ENCODE data around the gene FGA.
A peak's percentile ranks its signal among the peaks of the same experiment; 100 is the strongest.

The FGA gene

DNA sequence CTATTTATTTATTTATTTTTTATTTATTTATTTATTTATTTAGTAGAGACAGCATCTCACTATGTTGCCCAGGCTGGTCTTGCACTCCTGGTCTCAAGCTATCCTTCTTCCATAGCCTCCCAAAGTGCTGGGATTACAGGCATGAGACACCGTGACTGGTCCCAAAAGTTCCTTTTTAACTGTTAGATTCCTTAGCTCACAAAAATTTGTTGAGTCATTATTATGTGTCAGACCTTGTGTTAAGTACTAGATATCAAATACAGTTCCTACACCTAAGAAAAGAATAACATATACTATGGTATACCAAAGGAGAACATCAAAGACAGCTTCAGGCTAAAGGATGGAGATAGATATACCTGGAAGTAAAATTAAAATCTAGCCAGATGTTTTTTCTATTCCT lies 11.6 kb downstream of the FGA start:
- no peak for DNase-seq

DNA sequence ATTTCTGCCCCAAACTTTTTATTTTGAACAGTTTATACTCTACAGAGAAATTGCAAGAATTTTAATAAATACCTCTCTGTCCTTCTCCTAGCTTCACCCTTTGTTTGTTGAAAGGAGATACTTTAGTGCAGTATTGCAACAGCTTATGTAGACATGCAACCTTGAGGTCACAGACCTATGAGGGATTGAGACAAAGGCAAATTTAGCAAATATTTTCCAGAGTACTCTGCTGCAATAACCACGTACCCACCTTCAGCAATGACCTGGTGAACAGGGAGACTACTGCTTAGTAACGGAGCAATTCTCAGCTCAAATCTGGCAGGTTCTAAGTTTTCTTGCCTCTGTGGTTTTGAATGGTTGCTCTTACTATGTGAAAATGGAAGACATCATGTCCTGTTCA lies 13.2 kb downstream of the FGA start:
- DNase-seq, result no peak

DNA sequence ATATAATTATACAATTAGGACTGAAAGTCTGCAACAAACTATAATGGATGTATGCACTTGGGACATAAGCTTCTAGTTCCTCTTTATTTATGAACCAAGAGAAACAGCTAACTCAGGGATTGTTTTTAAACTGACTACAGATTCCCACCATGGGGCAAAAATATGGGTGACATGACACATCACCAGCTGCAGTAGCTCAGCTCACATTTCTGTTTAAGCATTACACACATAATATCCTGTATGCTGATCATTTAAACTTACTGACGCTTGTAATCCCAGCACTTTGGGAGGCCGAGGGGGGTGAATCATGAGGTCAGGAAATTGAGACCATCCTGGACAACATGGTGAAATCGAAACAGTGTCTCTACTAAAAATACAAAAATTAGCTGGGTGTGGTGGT lies 16.2 kb downstream of the FGA start:
- DNase-seq, result no peak

DNA sequence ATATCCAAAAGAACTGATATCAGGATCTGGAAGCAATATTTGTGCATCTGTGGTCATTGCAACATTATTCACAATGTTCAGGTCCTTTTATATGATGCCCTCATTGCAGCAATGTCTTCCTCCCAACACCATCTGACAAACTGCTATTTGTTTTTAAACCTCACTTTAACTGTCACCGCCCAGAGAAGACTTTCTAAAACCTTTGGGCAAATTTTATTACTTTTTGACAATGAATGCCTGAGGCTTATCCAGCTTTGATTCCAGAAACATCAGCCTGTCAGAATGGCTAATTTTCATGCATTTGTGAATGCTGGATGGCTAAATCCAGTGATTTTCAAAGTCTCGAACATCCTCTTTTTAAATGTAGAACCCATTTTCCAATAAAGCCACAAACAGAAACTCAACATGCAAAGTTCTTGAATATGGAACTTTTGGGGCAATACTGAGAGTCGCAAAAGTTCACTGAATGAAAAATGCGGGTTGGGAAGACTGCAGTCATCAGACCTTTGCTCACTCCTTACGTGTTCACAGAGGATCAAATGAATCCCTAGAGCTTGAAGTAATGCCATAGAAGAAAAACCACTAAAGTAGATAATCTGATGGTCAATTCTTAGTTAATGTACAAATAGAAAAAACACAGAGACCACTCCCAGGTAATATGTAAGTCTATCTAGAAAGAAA lies 17.2 kb downstream of the FGA start:
- no peak for DNase-seq

DNA sequence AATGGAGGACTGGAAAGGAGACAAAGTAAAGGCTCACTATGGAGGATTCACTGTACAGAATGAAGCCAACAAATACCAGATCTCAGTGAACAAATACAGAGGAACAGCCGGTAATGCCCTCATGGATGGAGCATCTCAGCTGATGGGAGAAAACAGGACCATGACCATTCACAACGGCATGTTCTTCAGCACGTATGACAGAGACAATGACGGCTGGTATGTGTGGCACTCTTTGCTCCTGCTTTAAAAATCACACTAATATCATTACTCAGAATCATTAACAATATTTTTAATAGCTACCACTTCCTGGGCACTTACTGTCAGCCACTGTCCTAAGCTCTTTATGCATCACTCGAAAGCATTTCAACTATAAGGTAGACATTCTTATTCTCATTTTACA lies 21.0 kb downstream of the FGA start:
- DNase-seq, result no peak

DNA sequence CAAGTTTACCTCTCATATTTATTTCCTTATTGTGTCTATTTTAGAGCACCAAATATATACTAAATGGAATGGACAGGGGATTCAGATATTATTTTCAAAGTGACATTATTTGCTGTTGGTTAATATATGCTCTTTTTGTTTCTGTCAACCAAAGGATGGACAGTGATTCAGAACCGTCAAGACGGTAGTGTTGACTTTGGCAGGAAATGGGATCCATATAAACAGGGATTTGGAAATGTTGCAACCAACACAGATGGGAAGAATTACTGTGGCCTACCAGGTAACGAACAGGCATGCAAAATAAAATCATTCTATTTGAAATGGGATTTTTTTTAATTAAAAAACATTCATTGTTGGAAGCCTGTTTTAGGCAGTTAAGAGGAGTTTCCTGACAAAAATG lies 21.5 kb downstream of the FGA start:
- DNase-seq, result no peak

DNA sequence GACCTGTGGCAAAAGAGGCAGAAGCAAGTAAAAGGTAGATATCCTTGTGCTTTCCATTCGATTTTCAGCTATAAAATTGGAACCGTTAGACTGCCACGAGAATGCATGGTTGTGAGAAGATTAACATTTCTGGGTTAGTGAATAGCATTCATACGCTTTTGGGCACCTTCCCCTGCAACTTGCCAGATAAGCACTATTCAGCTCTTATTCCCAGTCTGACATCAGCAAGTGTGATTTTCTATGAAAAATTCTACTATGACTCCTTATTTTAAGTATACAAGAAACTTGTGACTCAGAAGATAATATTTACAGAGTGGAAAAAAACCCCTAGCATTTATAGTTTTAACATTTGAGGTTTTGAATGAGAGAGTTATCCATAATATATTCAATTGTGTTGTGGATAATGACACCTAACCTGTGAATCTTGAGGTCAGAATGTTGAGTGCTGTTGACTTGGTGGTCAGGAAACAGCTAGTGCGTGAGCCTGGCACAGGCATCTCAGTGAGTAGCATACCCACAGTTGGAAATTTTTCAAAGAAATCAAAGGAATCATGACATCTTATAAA lies 23.8 kb downstream of the FGA start:
- no peak for DNase-seq

DNA sequence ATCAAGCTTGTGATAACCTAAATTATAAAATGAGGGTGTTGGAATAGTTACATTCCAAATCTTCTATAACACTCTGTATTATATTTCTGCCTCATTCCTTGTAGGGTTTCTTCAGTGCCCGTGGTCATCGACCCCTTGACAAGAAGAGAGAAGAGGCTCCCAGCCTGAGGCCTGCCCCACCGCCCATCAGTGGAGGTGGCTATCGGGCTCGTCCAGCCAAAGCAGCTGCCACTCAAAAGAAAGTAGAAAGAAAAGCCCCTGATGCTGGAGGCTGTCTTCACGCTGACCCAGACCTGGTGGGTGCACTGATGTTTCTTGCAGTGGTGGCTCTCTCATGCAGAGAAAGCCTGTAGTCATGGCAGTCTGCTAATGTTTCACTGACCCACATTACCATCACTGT lies 24.8 kb downstream of the FGA start:
- DNase-seq, result no peak

DNA sequence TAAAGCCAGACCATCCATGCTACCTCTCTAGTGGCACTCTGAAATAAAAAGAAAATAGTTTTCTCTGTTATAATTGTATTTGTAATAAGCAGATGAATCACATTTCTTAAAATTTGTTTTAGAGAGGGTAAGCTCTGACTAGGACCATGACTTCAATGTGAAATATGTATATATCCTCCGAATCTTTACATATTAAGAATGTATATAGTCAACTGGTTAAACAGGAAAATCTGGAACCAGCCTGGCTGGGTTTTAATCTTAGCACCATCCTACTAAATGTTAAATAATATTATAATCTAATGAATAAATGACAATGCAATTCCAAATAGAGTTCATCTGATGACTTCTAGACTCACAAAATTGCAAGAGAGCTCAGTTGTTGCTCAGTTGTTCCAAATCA lies 26.2 kb downstream of the FGA start:
- DNase-seq, result no peak

DNA sequence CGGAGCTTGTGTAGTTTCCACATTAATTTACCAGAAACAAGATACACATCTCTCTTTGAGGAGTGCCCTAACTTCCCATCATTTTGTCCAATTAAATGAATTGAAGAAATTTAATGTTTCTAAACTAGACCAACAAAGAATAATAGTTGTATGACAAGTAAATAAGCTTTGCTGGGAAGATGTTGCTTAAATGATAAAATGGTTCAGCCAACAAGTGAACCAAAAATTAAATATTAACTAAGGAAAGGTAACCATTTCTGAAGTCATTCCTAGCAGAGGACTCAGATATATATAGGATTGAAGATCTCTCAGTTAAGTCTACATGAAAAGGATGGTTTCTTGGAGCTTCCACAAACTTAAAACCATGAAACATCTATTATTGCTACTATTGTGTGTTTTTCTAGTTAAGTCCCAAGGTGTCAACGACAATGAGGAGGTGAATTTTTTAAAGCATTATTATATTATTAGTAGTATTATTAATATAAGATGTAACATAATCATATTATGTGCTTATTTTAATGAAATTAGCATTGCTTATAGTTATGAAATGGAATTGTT lies 27.8 kb downstream of the FGA start, which contains the start of gene FGB:
Gene FGB (plus strand): TSS at position 315 of the 558 bp plus-strand sequence. CDS start 8 bp downstream, at position 323.
- no peak for DNase-seq

DNA sequence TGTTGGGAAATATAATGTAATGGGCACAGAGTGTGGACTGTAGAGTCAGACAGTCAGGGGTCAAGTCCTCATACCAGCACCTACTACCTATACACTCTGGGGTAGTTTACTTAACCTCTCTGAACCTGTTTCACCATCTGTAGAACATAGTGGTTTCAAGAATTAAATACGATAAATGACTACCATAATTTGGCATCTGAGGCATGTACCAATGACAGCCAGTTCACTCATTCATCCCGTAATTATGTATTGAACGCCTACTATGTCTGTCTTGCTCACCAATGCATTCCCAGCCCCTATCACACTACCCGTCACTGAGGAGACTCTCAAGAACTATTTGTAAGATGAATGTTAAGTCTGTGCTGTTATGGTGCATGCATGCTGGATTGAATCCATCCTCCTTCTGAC lies 29.7 kb downstream of the FGA start:
- DNase-seq, result no peak

DNA sequence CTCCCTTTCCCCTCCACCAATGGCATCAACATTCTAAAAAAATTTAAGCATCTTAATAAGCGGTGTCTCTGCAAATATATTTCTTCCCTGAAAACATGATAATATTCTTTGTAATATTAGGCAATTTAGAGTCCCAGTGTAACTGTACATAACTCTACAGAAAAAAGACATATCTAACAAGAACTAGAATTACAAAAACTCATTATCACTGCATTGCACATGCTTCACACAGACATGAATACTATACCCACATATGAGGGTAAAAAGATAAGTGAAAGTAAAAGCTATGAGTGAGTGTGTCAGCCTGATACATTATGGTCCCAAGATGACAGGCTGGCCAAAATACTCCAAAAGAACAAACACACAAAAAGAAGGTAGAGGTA lies 30.1 kb downstream of the FGA start:
- DNase-seq, result no peak

DNA sequence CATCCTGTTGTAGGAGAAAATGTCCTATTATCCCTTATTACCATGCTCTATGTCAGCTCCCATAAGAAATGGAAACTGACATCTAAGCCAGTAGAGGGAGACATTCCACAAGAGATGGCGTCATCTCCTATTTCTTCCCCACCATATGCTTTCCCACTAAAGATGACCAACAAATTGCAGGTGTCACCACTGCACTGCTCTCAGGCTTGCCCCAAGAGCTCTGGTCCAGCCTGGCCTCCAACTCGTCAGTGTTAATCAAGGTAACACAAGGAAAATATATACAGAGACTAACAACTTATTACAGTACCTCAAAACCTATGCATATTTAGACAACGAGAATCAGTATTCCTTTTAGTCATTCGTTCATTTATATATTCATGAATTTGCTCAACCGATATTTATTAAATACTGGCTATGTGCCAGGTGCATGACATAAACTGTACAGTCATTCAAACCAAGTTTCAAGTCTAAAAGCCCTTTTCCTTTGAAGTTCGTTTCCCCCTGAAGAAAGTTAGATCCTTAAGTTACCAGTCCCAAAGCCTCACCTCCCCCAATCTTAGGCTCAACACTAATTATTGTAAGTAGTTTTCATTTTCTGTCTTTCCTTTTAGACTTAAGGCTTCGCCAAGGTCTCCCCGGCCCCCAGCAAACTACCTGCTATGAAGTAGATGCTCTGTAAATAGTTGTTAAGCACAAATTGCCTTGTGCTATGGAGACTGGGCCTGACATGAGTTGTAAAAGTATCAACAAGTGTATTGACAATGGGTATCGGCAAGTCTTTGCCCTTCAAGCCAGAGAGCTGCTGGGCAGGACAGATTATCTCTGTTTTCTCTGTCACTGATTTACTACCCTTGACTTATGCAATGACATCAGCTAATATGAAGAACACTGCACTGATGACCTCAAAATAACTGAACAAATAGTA lies 30.8 kb downstream of the FGA start:
- peak; percentile 76 for DNase-seq

DNA sequence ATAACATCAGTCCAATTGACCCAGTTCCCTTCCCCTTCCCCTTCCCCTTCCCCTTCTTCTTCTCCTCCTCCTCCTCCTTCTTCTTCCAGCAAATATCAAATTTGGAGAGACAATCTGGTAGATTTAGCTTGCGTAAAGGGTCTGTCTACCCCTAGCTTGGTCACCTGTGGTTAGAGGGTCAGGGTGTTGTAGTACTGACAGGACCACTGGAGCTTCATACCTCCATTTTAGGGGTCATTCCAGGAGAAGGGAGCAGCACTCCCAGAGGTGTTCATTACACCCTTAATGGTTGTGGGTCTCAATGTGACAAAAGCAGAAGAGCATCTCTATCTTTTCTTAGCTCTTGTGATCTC lies 31.4 kb downstream of the FGA start:
- DNase-seq, result no peak

DNA sequence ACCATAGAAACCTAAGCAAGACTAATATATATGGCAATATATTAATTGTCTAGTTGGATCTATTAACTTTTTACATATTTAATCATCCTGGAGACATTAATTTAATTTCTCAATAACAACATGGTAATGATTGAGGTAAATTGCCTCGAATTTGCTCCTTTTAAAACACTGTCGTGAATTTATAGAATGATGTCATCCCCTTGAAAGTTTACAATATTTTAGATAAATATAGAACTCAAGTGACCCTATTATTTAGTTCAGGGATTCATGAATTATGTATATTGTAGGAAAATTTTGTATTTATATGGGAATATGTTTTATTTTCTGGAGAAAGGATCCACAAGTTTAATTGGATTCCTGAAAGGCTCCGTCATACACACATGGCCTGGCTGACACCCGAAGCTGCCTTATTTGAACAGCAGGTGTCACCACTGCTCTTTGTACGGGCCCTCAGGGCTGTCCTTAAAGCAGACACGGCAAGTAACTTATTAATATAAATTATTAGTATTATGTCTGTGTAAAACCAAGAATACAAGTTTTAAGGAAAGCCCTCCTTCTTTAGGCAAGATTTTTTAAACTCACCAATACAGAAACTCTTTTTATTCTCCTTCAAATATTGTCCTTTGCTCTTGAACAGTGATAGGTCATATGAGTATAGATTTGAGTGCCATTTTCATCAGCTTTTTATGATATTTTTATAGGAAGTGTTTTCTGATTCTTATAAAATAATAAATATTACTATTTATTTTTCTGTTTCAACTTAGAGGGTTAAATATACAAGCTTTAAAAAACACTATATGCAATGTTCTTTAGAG lies 38.5 kb downstream of the FGA start:
- DNase-seq, result peak; percentile 90

DNA sequence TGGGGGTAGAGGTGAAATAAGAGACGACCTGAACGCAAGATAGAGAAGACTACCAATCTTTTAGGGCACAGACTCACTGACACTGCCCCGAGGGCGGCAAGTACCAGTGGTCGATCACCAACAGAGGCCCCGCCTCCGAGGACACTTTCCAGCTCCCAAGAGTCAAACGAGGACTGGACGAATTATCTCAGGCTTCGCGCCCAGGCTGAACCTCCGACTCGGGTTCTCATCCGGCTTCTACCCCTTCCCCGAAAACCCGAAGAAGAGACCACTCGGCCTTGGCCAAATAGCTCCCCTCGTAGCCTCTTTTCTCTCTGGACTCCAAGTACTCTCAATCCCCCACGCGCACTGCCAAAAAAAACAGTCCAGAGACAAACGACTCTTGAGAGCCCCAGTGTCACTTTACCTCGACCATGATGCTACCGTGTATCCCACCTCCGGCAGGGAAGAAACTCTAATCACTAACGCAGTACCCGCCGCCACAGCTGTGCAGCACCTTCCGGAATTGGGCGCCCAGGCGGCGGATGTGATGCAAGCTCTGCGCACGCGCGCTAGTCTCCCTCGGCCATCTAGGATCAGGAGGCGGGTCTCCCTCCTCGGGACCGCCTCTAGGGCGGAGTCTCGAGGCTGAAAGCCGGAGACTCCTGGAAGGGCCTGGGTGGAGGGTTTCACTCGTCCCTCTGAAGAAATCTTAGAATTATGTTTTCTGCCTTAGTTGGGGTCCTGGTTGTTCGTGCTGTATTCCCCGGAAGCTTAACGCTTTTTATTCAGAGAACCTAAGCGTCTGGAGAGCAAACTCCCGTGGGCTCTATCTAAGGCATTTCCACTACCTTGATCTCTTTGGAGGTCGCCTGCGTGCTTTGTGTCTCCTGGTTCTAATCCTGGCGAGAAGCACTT lies 40.4 kb downstream of the FGA start, which contains the start of gene PLRG1:
Gene PLRG1 (minus strand): TSS at position 507 of the 897 bp plus-strand sequence. CDS start 92 bp downstream, at position 415.
- DNase-seq, result peak; percentile 99

DNA sequence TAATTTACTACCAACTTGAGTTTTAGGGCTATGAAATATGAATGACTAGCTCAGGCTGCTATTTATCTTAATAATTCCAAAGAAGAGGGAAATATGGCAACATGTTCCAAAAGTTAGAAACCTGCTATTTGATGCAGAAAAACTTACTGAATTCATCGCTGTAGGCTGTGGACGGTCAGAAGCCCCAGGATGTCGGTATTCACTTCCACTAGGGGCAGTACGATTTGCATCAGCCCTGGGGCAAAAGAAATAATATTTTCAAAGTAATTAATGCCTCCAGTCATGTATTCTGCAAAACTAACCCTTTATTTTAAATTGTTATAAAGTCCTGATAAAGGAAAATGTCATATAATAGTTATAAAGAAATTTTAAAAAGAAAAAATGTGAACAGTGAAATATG lies 44.9 kb downstream of the FGA start:
- no peak for DNase-seq

DNA sequence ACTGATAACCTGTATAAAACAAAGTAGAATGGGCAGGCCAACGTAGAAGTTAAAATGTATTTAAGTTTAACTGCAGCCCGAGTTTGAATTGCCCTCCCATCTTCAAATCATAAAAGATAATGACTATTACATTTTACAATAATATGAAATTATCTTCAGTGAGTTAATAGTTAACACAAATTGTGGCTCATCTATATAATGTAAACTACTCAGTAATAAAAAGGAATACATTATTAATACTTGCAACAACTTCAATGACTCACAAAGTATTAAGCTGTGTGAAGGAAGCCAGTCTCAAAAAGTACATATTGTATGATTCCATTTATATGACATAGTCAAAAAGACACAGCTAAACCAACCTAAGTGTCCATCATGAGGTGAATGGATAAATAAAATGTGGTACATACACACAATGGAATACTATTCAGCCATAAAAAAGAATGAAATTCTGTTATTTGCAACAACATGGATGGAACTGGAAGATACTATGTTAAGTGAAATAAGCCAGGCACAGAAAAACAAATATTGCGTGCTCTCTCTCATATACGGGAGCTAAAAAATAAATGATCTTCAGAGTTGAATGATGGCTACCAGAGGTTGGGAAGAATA lies 48.2 kb downstream of the FGA start:
- no peak for DNase-seq

Measured in hematopoietic multipotent progenitor cell treated with erythropoietin and hydrocortisone succinate and interleukin-3 and kit ligand, for 4 days (in vitro differentiated cells).